ENCODE results near the gene SPSB3. TPM values are rescaled to one million over a fixed set of nuclear protein-coding genes. Genes with fewer than 3 reads are reported as not detected.

The SPSB3 gene
- total RNA-seq, 4 donors from 2014 or later, result 14.7 to 102 (median 64.5) TPM

DNA sequence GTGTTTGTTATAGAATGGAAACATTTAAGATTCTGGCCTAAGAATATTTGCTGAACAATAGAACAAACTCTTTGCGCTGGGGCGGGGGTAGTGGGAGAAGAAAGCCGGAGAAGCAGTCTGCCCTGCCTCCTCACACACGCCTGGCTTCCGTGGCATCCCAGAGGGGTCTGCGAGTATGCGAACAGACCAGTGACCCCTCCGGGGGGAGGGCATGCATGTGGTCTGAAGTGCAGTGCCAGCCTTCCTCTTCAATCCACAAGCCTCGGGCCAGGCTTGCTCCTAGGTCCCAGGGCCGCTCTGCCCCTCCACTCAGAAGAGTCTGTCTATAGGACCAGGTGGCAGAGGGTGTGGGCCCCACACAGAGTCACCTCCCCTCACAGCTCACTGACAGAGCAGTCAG is 25.3 kb upstream of the SPSB3 start:
- TF ChIP-seq, protein P1, sequence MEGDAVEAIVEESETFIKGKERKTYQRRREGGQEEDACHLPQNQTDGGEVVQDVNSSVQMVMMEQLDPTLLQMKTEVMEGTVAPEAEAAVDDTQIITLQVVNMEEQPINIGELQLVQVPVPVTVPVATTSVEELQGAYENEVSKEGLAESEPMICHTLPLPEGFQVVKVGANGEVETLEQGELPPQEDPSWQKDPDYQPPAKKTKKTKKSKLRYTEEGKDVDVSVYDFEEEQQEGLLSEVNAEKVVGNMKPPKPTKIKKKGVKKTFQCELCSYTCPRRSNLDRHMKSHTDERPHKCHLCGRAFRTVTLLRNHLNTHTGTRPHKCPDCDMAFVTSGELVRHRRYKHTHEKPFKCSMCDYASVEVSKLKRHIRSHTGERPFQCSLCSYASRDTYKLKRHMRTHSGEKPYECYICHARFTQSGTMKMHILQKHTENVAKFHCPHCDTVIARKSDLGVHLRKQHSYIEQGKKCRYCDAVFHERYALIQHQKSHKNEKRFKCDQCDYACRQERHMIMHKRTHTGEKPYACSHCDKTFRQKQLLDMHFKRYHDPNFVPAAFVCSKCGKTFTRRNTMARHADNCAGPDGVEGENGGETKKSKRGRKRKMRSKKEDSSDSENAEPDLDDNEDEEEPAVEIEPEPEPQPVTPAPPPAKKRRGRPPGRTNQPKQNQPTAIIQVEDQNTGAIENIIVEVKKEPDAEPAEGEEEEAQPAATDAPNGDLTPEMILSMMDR (IDR thresholded peaks at IDR 0.05; ENCODE audit: low read depth), result no peak

DNA sequence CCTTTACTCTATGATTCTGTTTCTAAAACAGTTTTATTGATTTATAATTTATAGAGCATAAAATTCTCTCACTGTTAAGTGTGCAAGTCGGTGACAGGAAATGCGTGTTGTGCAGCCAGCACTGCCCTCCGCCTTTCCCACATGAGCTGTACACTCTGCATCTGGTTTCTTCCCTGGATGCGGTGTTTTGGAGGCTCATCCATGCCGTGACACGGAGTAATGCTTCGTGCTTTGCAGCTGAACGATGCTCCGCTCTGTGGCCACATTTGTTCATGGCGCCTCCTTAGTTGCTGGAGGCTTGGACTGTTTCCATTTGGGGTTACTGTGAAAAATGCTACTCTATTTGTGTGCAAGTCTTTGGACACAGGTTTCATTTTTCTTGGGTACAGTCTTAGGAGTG is 18.3 kb upstream of the SPSB3 start:
- TF ChIP-seq, protein P1 (IDR thresholded peaks at IDR 0.05; ENCODE audit: low read depth), result no peak

DNA sequence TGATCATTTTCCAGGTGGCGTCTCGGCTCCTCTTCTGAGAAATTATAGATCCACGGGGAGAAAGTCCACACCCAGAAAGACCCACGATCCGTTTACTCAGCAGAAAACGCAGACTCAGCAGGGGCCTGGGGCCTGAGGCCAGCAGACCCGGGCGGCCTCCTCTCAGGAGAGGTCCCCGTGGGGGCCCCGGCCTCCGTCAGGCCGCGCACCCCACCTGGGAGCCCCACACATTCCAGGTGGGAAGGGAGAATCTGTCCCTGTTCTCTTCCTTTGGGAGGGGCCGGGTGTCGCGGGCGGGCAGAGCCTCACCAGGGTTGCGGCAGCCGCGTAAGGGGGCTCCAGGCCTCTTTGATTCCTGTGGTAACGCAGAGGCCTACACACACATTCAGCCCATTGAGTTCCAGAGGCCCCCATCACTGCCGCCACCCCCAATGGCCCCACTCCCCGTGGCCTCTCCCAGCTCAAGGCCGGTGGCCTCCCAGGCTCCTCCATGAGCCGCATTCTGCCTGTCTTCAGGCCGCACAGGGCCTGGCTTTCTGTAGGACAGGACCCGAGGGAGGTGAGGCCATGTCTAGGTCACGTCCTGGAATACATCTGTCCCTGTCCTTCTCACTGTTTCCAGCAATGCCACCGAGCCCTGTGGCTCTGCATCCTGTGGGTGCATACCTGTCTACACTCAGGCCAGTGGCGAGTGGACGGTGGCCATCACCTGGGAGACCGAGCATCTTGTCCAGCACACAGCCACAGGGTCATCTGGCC is 12.7 kb upstream of the SPSB3 start:
- TF ChIP-seq, protein P1 (IDR thresholded peaks at IDR 0.05; ENCODE audit: low read depth), result no peak

DNA sequence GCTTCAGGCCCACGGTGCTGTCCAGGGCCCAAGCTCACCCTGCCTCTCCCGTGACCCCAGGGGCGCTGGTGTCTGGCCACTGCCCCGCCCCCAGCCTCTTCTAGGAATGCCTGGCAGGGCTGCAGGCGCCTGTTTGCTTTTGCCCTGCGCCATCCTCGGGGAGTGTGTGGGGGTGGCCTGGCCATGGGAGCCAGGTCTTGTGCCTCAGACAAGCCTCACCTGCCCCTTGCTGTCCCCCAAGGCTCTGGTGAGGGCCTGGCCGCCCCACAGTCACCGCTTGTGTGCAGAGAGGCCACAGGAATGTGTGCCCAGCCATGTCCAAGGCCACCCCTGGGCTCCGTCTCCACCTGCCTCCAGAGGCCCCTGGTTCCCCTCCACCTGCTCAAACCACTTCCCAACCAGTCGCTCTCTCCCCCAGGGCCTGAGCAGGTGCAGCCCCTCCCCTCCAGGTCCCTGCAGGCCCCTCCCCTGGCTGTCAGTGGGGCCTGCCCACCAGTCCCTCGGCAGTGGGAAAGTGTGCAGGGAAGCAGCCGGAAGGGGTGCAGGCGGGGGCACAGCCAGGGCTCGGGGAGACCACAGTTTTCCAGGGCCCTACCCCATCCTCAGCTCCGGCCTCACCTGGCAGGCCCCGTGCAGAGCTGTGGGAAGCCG is 12.0 kb upstream of the SPSB3 start:
- TF ChIP-seq, protein P1 (IDR thresholded peaks at IDR 0.05; ENCODE audit: low read depth), result no peak

DNA sequence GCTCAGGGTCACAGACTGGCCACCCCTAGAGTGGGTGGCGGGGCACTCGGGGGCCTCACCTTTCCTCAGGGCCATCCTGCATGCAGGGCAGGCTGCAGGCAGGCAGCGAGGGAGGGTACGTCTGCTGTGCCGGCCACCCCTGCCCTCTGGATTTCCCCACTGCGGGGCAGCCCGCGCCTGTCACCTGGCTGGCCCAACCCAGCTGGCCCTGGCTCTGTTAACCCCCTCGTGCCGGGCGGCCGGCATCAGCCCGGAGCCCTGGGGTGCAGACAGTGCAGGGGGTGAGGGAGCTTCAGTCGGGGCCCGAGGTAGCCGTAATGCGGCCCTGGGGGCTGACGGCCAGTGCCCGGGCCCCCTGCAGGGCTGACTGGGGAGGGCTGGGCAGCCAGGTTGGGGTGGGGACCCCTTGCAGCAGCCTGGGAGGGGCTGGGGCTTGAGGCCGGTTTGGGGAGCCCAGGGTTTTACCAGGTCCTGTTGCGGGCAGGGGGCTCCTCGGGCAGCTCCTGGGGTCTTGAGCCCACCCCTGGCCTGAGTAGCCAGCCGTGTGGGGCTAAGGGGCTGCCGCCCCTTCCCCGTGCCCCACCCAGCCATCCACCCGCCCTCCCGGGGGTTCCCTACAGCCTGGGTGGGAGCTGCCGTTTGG is 11.3 kb upstream of the SPSB3 start, which contains the start of gene IGFALS:
TSS of gene IGFALS (minus strand) at position 128 of the 643 bp plus-strand sequence. CDS start at position 75, 53 bp downstream.
- TF ChIP-seq, protein P1 (IDR thresholded peaks at IDR 0.05; ENCODE audit: low read depth), result no peak

DNA sequence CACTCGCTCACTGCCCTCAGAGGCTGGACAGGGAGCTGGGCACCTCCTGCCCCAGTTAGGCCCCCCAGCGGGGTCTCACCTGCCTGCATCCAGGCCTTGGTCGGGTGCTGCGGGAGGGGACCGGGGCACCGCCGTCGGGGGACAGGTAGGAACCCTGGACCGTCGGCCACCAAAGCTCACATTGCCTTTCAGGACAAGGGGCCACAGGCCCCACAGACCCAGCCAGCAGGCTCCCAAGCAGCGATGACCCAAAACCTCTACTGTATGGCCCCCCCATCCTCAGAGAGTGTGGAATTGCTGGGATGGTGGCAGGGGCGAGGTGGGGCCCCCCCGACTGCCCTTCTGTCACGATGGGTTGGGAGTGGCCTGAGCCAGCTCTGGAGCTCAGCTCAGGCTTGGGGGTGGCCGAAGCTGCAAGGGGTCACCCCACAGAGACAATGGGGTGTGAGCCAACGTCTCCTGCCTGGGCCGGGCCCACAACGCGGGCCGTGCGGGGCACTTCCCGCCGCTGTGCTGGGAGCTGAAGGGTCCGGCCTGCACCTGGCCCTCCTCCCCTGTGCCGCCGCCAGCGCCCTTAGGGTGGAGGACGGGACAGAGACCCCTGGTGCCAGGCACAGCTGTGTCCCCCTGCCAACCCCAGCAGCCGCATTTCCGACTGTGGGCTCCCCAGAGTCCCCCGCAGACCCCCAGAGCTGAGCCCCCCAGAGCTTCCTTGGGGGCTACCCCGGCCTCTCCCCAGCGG is 10.6 kb upstream of the SPSB3 start:
- TF ChIP-seq, protein P1 (IDR thresholded peaks at IDR 0.05; ENCODE audit: low read depth), result no peak
